Peyer's patch (tissue), 4 donors: ENCODE results near the gene RGL2.

Source experiments
- CTCF ChIP-seq, 6 experiments: fragments of 450-650 bp in 4 of 6; fragments of 200-600 bp in 2 of 6; sonication (generic) in 1 of 6; IDR thresholded peaks; one replicate each; pipeline ENCODE4 v1.5.1; 2017 to 2019; ENCODE audit warnings: antibody characterized with exemption in 6 of 6, mild to moderate bottlenecking in 3 of 6, moderate library complexity in 1 of 6
- POLR2A ChIP-seq, 2 donors: fragments of 450-650 bp; IDR thresholded peaks; one replicate each; pipeline ENCODE4 v1.5.1; 2017; ENCODE audit warnings: antibody characterized with exemption in 2 of 2, mild to moderate bottlenecking in 2 of 2, moderate library complexity in 2 of 2

DNA sequence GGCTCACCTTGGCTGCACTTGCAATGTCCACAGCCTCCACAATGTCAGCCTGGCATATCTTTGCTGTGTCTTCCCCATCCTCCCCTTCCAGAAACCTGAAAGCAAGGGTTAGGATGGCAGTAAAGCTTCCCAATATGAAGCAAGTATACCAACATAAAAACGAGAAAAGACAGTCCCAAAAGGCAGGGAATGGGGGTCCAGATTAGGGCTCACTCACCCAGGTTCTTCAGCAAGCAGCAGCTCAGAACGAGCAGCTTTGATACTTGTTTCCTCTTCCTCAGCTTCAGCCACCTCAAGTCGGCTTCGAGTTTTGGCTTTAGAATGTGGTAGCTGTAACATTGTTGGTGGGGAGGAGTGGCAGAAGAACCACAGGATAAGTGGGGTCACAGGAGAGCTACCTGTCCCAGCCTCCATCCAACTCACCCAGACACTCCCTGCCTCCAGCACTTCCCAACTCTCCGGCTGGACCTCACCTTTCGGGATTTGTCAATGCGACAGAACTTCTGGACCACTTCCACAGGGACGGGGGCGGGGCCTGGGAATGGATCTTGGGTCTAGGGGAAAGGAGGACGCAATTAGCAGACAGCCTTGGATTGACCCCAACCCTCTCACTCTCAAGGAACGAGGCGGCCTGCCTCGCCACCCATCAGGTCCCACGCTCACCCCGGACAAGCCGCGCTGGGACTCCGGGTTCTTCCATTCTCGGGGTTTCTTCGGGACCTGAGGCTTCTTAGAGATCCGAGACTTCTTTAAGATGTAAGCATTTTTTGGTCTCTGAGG lies 10.4 kb downstream of the RGL2 start:
- no peak for TF ChIP-seq CTCF (IDR thresholded peaks at IDR 0.05)
- no peak for TF ChIP-seq POLR2A (IDR thresholded peaks at IDR 0.05)
